Activated CD8-positive, alpha-beta memory T cell treated with anti-CD3 and anti-CD28 coated beads for 4 hours (primary cell): ENCODE data around the gene GCH1.

Source experiments
- DNase-seq, 2 donors: peaks; one replicate each; pipeline ENCODE4 v3.0.0-alpha.2; 2020; ENCODE audit warnings: low read depth in 2 of 2

Gene GCH1

DNA sequence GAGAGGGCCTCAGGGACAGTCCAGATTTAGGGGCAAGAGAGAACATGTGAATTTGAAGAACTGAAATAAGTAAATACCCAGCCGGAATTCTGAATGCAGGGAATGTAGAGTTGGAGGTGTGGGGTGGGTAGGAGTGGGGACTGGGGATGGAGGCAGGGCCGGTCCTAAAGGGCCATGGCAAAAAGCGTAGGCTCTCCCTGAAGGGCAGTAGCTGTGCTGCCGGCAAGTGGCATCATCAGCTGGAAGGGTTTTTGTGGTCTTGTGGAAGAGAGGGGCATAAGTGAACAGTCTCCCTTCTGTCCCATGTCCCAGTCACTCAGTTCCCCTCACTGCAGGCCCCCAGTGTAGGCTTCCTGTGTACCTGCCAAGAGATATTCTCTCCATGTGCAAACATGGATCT lies 104.6 kb downstream of the GCH1 start:
- DNase-seq = no peak

DNA sequence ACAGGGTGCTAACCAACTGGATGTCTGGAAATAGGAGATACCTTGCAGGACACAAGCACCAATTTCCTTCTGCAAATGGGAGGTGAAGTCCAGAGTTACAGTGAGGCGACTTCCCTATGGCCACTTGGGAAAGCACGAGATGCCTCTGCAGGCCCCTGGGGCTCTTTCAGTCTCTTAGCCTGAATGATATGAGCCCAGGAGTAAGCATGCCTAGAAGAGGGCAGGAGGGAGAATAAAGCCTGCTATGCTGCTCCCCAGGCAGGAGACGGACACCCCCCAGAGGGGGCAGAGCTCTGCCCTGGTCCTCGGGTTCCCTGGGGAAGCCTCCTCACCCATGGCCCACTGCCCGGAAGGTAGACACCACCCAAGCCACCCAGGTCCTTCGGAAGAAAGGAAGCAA lies 105.1 kb downstream of the GCH1 start:
- no peak for DNase-seq

DNA sequence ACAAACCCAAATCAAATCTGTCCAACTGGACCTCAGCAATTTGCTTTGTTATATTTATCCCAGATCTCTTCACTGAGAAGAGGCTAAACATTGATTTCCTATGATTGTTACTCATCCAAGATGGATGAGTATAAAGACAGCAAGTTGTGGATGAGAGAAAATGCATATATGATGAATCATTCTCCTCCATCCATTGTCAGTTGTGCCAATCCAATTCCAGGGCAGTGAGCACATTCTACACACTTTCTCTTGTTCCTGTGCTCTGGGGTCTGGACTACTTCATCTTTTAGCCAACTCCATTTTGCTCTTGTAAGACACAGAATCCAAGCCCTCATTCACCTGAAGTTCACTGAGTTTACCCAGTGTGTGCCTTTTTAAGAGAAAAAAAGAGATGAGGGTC lies 105.7 kb downstream of the GCH1 start:
- DNase-seq = no peak

DNA sequence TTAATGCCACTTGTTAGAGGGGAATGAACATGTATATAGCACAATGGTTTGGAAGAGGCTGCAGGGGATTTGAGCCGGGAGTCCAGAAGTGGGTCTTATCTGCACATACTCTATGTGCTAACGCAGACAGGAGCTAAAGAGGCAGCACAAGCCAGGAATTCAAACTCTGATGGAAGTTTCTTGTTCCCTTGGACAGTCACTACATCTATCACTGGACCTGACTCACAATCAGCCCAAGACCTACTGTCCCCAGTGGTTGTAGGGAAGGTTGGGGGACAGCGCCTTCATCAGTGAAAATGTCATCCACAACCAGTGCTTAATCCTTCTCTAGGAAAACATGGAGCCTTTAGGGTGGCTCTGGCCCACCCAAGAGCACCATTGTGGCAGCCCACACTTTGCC lies 107.8 kb downstream of the GCH1 start:
- no peak for DNase-seq

DNA sequence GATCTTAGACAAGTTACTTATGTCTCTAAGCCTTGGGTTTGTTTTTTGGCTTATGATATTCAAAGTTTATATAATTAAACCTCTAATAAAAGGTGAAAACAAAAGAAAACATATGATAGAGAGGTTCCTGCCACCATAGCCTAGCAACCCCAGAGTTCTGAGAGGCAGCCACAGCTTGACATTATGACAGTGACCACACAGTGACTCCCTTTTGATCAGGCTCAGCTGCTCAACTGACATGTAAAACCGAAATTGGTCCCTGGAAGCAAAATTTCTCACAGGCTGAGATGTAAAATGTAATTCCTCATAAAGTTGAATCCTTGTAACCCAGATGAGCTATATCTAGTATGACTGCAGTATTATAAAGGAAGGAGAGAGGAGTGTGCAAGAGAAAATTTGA lies 108.5 kb downstream of the GCH1 start:
- no peak for DNase-seq

DNA sequence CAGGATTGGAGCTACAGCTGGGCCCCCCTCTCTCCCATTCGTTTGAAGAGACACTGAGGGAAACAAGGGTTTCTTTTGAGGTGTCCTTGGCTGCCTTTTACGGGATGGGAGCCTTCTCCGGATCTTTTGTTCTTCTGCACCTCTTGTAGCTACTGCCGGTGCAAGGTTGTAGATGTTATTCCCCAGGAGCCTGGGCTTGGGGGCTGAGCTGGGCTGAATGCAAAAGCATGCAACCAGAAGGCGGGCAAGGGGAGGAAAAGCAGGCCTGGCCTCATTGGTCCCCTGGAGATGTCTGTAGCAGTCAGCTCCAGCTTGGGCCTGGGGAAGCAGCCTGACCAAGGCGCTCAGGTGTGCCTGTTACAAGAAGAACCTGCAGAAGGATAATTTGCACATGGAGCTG lies 110.3 kb downstream of the GCH1 start:
- no peak for DNase-seq
